SK-N-MC (cell line): ENCODE results near the gene CAVIN3.

Experiments used
- EZH2 ChIP-seq: fragments of 200-600 bp; sonication (generic); IDR thresholded peaks from one replicate; pipeline ENCODE4 v1.6.1; 2017; ENCODE audit warnings: antibody characterized with exemption
- POLR2AphosphoS5 ChIP-seq: IDR thresholded peaks from 2 replicates; pipeline ENCODE4 v1.6.1; 2012; ENCODE audit warnings: mild to moderate bottlenecking, low read depth, low read length, borderline replicate concordance

DNA sequence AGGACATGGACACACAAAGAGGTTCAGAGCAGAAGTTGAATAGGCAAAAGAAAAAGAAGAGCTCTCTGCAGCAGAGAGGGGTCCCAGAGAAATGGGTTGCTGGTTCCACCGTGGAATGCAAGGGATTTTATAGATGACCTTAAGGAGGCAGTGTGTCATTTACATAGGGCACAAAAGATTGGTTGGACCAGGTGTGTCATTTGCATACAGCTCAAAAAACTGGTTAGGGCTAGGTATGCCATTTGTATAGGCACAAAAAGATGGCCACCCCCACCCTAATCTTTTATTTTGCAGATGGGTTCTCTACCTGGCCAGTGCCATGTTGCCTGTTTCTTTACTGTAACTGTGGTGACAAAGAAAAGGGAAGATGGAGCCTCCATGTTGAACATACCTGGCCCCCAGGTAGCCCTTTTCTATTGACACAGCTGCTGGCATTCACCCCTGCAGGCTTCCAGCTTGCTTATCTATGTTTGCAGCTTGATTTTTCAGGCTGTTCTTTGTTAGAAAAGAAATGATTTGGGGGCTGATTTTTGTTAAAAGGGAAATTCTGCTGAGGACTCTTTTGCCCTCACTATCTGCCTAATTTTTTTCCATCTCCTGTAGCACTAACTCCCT lies 3.1 kb upstream of the CAVIN3 start:
- TF ChIP-seq POLR2AphosphoS5 (no peak), EZH2 (no peak)
